HCT116 (cell line): Measurements from ENCODE around the gene PANK3. TPM values are rescaled to one million over a fixed set of nuclear protein-coding genes. Genes with fewer than 3 reads are reported as not detected.

Experiments used
- ATAC-seq: fragments of 200-7000 bp; cut with Tn5 transposase; 2 replicates; pipeline ENCODE4 v1.9.1; 2020; ENCODE audit warnings: mild to moderate bottlenecking, moderate library complexity
- BruUV-seq: library from RNA; stranded (reverse); fragments of 400-500 nt; replicated peaks from 2 replicates; lab custom pipeline; 2021; lab: Mats Ljungman, UMichigan
- CTCF ChIA-PET: fragments of 300-600 bp; sonication (Branson Sonifier 250); formaldehyde crosslinking; loops from one replicate; lab custom pipeline; 2021; ENCODE audit warnings: antibody characterized with exemption; lab: Charles Lee
- POLR2A ChIA-PET: fragments of 300-600, 350-600 bp; sonication (Branson Sonifier 250); formaldehyde crosslinking; loops from one replicate; lab custom pipeline; 2021; ENCODE audit warnings: antibody characterized with exemption; lab: Charles Lee
- RAD21 ChIA-PET, 2 experiments: fragments of 300-600 bp; sonication (Branson Sonifier 250); formaldehyde crosslinking; loops; one replicate each; lab custom pipeline; 2023; ENCODE audit warnings: low total read pairs in 2 of 2; ENCODE audit not compliant: uncharacterized antibody in 2 of 2, unreplicated experiment in 2 of 2, low non-redundant PET in 1 of 2; lab: Charles Lee
- DNase-seq: peaks from one replicate; pipeline ENCODE4 v3.0.0-alpha.2; 2010; ENCODE audit warnings: low read depth, low spot score
- H2AFZ ChIP-seq: fragments of 200-600 bp; shearing (Covaris generic), sonication (generic); 2 replicates; pipeline ENCODE4 v1.6.1; 2017; ENCODE audit warnings: low read depth, mixed run types, mixed read lengths, antibody characterized with exemption, low read length; ENCODE audit not compliant: poor library complexity, severe bottlenecking
- H3K27ac ChIP-seq: 2 replicates; pipeline ENCODE4 v1.5.1; 2012; ENCODE audit warnings: low read depth, low read length
- H3K27me3 ChIP-seq: fragments of 200-600 bp; sonication (generic); 2 replicates; pipeline ENCODE4 v1.6.1; 2016; ENCODE audit warnings: mixed run types, low read length, mixed read lengths; ENCODE audit not compliant: insufficient read depth
- H3K36me3 ChIP-seq, 2 experiments: fragments of 200-500 bp in 1 of 2; fragments of 200-600 bp in 1 of 2; sonication (Bioruptor generic) in 1 of 2; sonication (generic) in 1 of 2; 2 replicates each; pipeline versions ENCODE4 v1.5.1 to v1.6.1; 2014 to 2016; ENCODE audit warnings: low read length in 2 of 2, inconsistent platforms in 1 of 2, mixed read lengths in 1 of 2, mixed run types in 1 of 2; ENCODE audit not compliant: insufficient read depth in 2 of 2, control insufficient read depth in 1 of 2
- H3K4me1 ChIP-seq, 2 experiments: fragments of 200-600 bp in 1 of 2; sonication (generic) in 1 of 2; 2 replicates each; pipeline versions ENCODE4 v1.5.1 to v1.6.1; 2012 to 2017; ENCODE audit warnings: low read length in 2 of 2, inconsistent platforms in 1 of 2, mild to moderate bottlenecking in 1 of 2, mixed read lengths in 1 of 2, mixed run types in 1 of 2, moderate library complexity in 1 of 2; ENCODE audit not compliant: insufficient read depth in 2 of 2, control insufficient read depth in 1 of 2
- H3K4me2 ChIP-seq: fragments of 200-600 bp; sonication (generic); 2 replicates; pipeline ENCODE4 v1.6.1; 2017; ENCODE audit warnings: mixed run types, low read length, mixed read lengths
- H3K4me3 ChIP-seq, 2 experiments: fragments of 200-600 bp in 1 of 2; sonication (generic) in 1 of 2; replicated peaks in 1 of 2; 2 replicates each; pipeline ENCODE4 v1.5.1; 2011 to 2016; ENCODE audit warnings: low read length in 2 of 2, control low read depth in 1 of 2, low read depth in 1 of 2, mild to moderate bottlenecking in 1 of 2, mixed read lengths in 1 of 2, mixed run types in 1 of 2
- H3K79me2 ChIP-seq: fragments of 200-600 bp; sonication (generic); 2 replicates; pipeline ENCODE4 v1.6.1; 2017; ENCODE audit warnings: mild to moderate bottlenecking, mixed run types, low read length, moderate library complexity, mixed read lengths; ENCODE audit not compliant: insufficient read depth
- H3K9ac ChIP-seq: fragments of 200-600 bp; sonication (generic); 2 replicates; pipeline ENCODE4 v1.6.1; 2016; ENCODE audit warnings: low read length, mixed read lengths
- H3K9me2 ChIP-seq: fragments of 200-600 bp; sonication (generic), shearing (Covaris generic); 2 replicates; pipeline ENCODE4 v1.6.1; 2017; ENCODE audit warnings: mixed run types, mild to moderate bottlenecking, moderate library complexity; ENCODE audit not compliant: insufficient read depth
- H3K9me3 ChIP-seq, 2 experiments: fragments of 200-500 bp in 1 of 2; fragments of 200-600 bp in 1 of 2; sonication (Bioruptor generic) in 1 of 2; sonication (generic) in 1 of 2; 2 replicates each; pipeline ENCODE4 v1.6.1; 2014 to 2017; ENCODE audit warnings: low read length in 2 of 2, mixed read lengths in 2 of 2, inconsistent platforms in 1 of 2, low read depth in 1 of 2, mild to moderate bottlenecking in 1 of 2, mixed run types in 1 of 2, moderate library complexity in 1 of 2; ENCODE audit not compliant: control insufficient read depth in 1 of 2, insufficient read depth in 1 of 2
- H4K20me1 ChIP-seq: fragments of 200-600 bp; sonication (generic), shearing (Covaris generic); 2 replicates; pipeline ENCODE4 v1.6.1; 2017; ENCODE audit warnings: mixed run types, mild to moderate bottlenecking, moderate library complexity; ENCODE audit not compliant: insufficient read depth
- CBX3 ChIP-seq: IDR thresholded peaks from 2 replicates; pipeline ENCODE4 v1.6.1; 2012; ENCODE audit warnings: low read depth
- CEBPB ChIP-seq: IDR thresholded peaks from 2 replicates; pipeline ENCODE4 v1.6.1; 2012; ENCODE audit warnings: low read depth
- EZH2phosphoT487 ChIP-seq: fragments of 200-600 bp; IDR thresholded peaks from 2 replicates; pipeline ENCODE4 v1.6.1; 2018; ENCODE audit warnings: antibody characterized with exemption, borderline replicate concordance
- FOSL1 ChIP-seq: IDR thresholded peaks from 2 replicates; pipeline ENCODE4 v1.6.1; 2012; ENCODE audit warnings: low read depth
- JUND ChIP-seq: IDR thresholded peaks from 2 replicates; pipeline ENCODE4 v1.6.1; 2012
- POLR2A ChIP-seq: IDR thresholded peaks from 2 replicates; pipeline ENCODE4 v1.7.0; 2011; ENCODE audit warnings: borderline replicate concordance; ENCODE audit not compliant: insufficient read depth, insufficient read length; ENCODE audit errors: extremely low read depth
- RAD21 ChIP-seq: IDR thresholded peaks from 2 replicates; pipeline ENCODE4 v1.6.1; 2012; ENCODE audit warnings: low read depth, mild to moderate bottlenecking
- SP1 ChIP-seq: IDR thresholded peaks from 2 replicates; pipeline ENCODE4 v1.6.1; 2012; ENCODE audit warnings: low read depth
- TCF7L2 ChIP-seq: IDR thresholded peaks from 2 replicates; pipeline ENCODE4 v1.7.0; 2011; ENCODE audit warnings: borderline replicate concordance, inconsistent platforms; ENCODE audit not compliant: insufficient read depth, insufficient read length; ENCODE audit errors: extremely low read depth
- YY1 ChIP-seq: IDR thresholded peaks from 2 replicates; pipeline ENCODE4 v1.6.1; 2011; ENCODE audit warnings: low read length, low read depth, moderate library complexity, mild to moderate bottlenecking; ENCODE audit not compliant: insufficient replicate concordance; ENCODE audit errors: extremely low read depth
- ZNF274 ChIP-seq: fragments of 200-500 bp; sonication (Bioruptor generic); IDR thresholded peaks from 2 replicates; pipeline ENCODE4 v1.6.1; 2014; ENCODE audit warnings: mild to moderate bottlenecking, low read depth, low read length, inconsistent platforms
- intact Hi-C: fragments of 100-400 bp; cut with micrococcal nuclease; formaldehyde crosslinking; loops from 2 replicates; pipeline ENCODE4 v1.10.0; 2022
- total RNA-seq: library from RNA; stranded (reverse); gene quantifications from one replicate; pipeline ENCODE4 v1.2.1, GENCODE V29; 2021; ENCODE audit not compliant: unreplicated experiment
- TF ChIP-seq, protein P1 (sequence below): IDR thresholded peaks from 2 replicates; pipeline ENCODE4 v1.6.1; 2012; ENCODE audit warnings: low read depth
- TF ChIP-seq, protein P2 (sequence below): IDR thresholded peaks from 2 replicates; pipeline ENCODE4 v1.6.1; 2012

Gene PANK3
- total RNA-seq, 1 experiment from 2014 or later = 56.5 TPM

- TF ChIP-seq, protein P1, sequence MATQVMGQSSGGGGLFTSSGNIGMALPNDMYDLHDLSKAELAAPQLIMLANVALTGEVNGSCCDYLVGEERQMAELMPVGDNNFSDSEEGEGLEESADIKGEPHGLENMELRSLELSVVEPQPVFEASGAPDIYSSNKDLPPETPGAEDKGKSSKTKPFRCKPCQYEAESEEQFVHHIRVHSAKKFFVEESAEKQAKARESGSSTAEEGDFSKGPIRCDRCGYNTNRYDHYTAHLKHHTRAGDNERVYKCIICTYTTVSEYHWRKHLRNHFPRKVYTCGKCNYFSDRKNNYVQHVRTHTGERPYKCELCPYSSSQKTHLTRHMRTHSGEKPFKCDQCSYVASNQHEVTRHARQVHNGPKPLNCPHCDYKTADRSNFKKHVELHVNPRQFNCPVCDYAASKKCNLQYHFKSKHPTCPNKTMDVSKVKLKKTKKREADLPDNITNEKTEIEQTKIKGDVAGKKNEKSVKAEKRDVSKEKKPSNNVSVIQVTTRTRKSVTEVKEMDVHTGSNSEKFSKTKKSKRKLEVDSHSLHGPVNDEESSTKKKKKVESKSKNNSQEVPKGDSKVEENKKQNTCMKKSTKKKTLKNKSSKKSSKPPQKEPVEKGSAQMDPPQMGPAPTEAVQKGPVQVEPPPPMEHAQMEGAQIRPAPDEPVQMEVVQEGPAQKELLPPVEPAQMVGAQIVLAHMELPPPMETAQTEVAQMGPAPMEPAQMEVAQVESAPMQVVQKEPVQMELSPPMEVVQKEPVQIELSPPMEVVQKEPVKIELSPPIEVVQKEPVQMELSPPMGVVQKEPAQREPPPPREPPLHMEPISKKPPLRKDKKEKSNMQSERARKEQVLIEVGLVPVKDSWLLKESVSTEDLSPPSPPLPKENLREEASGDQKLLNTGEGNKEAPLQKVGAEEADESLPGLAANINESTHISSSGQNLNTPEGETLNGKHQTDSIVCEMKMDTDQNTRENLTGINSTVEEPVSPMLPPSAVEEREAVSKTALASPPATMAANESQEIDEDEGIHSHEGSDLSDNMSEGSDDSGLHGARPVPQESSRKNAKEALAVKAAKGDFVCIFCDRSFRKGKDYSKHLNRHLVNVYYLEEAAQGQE = no peak
- TF ChIP-seq FOSL1 (no peak), TCF7L2 (no peak), JUND (no peak), RAD21 (no peak), SP1 (no peak), CBX3 (no peak), POLR2A (no peak), ZNF274 (no peak), YY1 (no peak), CEBPB (no peak), EZH2phosphoT487 (no peak)
- TF ChIP-seq, protein P2, sequence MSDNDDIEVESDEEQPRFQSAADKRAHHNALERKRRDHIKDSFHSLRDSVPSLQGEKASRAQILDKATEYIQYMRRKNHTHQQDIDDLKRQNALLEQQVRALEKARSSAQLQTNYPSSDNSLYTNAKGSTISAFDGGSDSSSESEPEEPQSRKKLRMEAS = no peak
- H3K27ac ChIP-seq = no peak overlapping the region
- intact Hi-C loops = no loop called here
- ChIA-PET CTCF (no interaction called here), RAD21 (no interaction called here), POLR2A (interaction anchor here (2.1 kb wide), 1 partner anchor 12 kb away, joined by 4 read pairs; the partner anchor contains the start of gene PANK3)
- no peak overlapping the region for H2AFZ ChIP-seq
- no peaks in the 10 kb centered on the region for H3K79me2 ChIP-seq
- no TSS peak for BruUV-seq
- H3K4me3 ChIP-seq = no peak overlapping the region
- H3K27me3 ChIP-seq = 0 out of 2 replicates have a peak, but pooled peaks cover 10% of the 10 kb centered on the region
- no peak overlapping the region for H3K9ac ChIP-seq
- H3K4me2 ChIP-seq = no peak overlapping the region
- no peaks in the 10 kb centered on the region for H3K9me2 ChIP-seq
- no peaks in the 10 kb centered on the region for H3K36me3 ChIP-seq
- no peak for ATAC-seq
- no peaks in the 10 kb centered on the region for H4K20me1 ChIP-seq
- H3K4me1 ChIP-seq = no peaks in the 10 kb centered on the region
- no peaks in the 10 kb centered on the region for H3K9me3 ChIP-seq
- no peak for DNase-seq
Measured at GRCh38 chr5:168591302-168592013, 12.3 kb upstream of the PANK3 start.
